ENCODE data around the gene DAAM1. TPM values are rescaled to one million over a fixed set of nuclear protein-coding genes. Genes with fewer than 3 reads are reported as not detected.

Gene DAAM1
- total and polyA plus RNA-seq, 8 donors: 6.2 to 26.7 (median 16.0) TPM

DNA sequence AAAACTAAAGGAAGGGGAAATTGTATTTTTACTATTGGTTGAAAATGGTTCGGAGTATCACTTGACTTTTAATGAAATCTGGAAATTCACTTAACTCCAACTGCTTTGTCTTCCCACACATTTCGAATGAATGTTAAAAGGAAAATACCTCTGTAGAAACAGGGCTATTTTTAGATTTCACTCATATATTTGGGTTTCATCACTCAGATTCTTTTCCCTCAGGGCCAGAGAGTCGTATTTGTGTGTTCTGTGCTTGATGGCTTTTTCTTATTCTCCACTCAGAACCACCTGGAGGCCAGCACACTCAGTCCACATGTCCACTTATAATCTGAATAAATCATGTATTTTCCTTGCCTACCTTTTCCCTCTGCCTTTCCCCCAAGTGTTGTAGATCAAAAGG, 40.0 kb downstream of the DAAM1 start:
- FAIRE-seq (no peak), DNase-seq (no peak), ATAC-seq (no peak)
- 84% methylated on average over 3 of the region's 3 CpGs for WGBS, 2 donors
- intact Hi-C loops (cut with DNase I): no loop called here
- no peaks in the 10 kb centered on the region for H3K9me3 ChIP-seq
- H3K36me3 ChIP-seq: no peaks in the 10 kb centered on the region
- H3K4me1 ChIP-seq: peaks cover 0 to 4% (median 0%) of the 10 kb centered on the region in 3 donors
- H3K27me3 ChIP-seq: no peaks in the 10 kb centered on the region
- TF ChIP-seq, protein P1, sequence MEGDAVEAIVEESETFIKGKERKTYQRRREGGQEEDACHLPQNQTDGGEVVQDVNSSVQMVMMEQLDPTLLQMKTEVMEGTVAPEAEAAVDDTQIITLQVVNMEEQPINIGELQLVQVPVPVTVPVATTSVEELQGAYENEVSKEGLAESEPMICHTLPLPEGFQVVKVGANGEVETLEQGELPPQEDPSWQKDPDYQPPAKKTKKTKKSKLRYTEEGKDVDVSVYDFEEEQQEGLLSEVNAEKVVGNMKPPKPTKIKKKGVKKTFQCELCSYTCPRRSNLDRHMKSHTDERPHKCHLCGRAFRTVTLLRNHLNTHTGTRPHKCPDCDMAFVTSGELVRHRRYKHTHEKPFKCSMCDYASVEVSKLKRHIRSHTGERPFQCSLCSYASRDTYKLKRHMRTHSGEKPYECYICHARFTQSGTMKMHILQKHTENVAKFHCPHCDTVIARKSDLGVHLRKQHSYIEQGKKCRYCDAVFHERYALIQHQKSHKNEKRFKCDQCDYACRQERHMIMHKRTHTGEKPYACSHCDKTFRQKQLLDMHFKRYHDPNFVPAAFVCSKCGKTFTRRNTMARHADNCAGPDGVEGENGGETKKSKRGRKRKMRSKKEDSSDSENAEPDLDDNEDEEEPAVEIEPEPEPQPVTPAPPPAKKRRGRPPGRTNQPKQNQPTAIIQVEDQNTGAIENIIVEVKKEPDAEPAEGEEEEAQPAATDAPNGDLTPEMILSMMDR (IDR thresholded peaks at IDR 0.05): no peak
- H3K4me3 ChIP-seq: no peak overlapping the region
- no peak overlapping the region for H3K27ac ChIP-seq

DNA sequence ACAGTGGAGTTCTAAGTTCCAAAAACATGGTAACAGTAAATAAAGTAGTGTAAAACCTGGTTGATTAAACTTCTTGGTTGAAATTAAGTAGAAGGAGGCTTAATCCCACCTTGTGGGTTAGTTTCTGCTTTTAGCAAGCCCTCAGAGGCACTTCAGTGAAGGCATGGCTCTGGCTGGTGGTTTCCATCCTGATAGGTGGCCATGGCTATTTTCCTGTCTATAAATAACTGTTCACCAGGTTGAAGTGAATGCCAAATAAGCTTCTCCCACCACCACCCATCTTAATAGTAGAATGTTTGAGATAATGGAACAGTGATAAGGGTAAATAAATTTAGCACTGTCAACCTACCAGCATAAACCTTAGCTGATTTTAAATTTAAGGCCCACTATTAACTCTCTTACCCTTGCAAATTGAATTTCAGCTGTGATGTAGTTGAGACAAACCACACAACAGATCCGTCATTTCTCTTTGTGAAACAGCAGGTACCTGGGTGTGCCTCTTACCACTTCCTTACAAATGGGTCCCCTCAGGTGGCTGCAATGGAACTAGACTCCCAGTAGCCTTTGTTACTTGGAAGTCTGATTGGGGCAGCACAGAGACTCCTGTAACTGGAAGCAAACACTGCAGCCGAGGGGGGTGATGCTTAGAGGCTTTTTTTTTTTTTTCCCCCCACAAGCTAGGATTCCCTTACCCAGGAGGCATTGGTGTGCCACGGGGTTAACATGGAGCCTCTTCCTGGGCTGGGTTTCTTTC, 41.4 kb downstream of the DAAM1 start:
- ATAC-seq (no peak), FAIRE-seq (no peak), DNase-seq (no peak)
- H3K4me3 ChIP-seq: no peak overlapping the region
- H3K36me3 ChIP-seq: no peaks in the 10 kb centered on the region
- H3K4me1 ChIP-seq: peaks cover 0 to 4% (median 0%) of the 10 kb centered on the region in 3 donors
- H3K27ac ChIP-seq: no peak overlapping the region
- TF ChIP-seq, protein P1 (IDR thresholded peaks at IDR 0.05): no peak
- H3K9me3 ChIP-seq: no peaks in the 10 kb centered on the region
- H3K27me3 ChIP-seq: no peaks in the 10 kb centered on the region
- WGBS, 2 donors: 89 to 95% methylated on average over 3 of the region's 3 CpGs
- intact Hi-C loops (cut with DNase I): no loop called here

DNA sequence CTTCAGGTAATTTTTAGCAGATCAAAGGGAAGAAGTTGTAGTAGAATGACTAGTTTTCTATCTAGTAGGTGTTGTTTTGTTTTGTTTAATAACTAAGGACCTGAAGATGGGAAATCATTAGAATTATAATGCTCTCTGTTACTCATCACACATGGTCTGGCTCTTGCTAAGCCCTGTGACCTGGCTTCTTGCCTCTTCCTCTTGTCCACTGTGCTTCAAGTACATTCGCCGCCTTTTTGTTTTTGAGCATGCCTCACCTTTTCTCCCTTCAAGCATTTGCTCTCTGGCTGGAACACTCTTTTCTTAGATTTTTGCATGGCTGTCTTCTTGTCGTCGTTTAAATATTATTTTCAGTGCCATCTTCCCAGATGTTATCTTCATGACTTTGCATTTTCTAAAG, 47.7 kb downstream of the DAAM1 start:
- TF ChIP-seq, protein P1 (IDR thresholded peaks at IDR 0.05): no peak

DNA sequence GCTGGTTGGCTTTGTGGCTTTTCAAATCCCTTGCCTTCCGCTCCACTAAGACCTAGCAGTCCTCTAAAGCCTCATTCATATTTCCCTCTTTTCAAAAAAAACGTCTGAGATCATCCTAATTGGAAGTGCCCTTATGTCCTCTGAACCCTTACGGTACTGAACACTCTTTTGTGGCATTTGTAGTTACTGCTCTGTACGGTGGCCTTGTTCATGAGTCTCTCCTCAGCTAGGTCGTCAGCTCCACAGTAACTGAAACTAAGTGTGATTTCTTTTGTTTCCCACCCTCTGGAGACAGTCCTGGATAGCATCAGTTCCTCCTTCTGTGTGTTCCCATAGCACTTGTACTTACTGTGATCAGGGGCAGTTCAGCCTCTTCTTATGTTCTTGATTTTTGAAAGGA, 49.7 kb downstream of the DAAM1 start:
- H3K27me3 ChIP-seq: no peaks in the 10 kb centered on the region
- no peak for DNase-seq
- H3K36me3 ChIP-seq: no peaks in the 10 kb centered on the region
- no peaks in the 10 kb centered on the region for H3K9me3 ChIP-seq
- no peak for ATAC-seq
- WGBS, 2 donors: 79% methylated on average over 5 of the region's 5 CpGs
- no peak for FAIRE-seq
- no peak overlapping the region for H3K27ac ChIP-seq
- H3K4me3 ChIP-seq: no peak overlapping the region
- intact Hi-C loops (cut with DNase I): no loop called here
- H3K4me1 ChIP-seq: no peaks in the 10 kb centered on the region
- TF ChIP-seq, protein P1 (IDR thresholded peaks at IDR 0.05): no peak

More for the DNA sequence above, 47.7 kb downstream of the DAAM1 start:
- no peak for FAIRE-seq
- Histone ChIP-seq H3K27ac (no peak overlapping the region), H3K9me3 (no peaks in the 10 kb centered on the region), H3K4me3 (no peak overlapping the region), H3K36me3 (no peaks in the 10 kb centered on the region), H3K27me3 (no peaks in the 10 kb centered on the region), H3K4me1 (no peaks in the 10 kb centered on the region)
- intact Hi-C loops (cut with DNase I): no loop called here
- no peak for ATAC-seq
- WGBS, 2 donors: 87 to 91% methylated on average over 4 of the region's 4 CpGs
- no peak for DNase-seq

DNA sequence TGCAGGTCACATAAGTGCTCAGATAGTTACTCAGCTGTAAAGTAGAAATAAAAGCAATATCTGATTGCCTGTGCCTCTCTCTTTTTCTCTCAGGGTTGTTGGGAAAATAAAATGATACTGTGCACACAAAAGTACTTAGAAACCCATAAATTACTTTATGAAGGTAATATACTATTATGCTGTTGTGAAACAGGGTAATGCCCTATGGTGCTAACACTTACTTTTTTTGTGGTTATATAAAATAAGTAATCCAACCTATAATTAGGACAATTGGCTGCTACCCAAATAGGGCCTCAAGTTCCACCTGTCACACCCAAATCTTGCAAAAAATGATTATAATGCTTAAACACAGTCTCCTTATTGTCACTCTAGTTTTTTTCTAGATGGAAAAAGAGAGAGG, 50.6 kb downstream of the DAAM1 start:
- TF ChIP-seq, protein P1 (IDR thresholded peaks at IDR 0.05): no peak
- Histone ChIP-seq H3K9me3 (no peaks in the 10 kb centered on the region), H3K36me3 (no peaks in the 10 kb centered on the region), H3K27me3 (no peaks in the 10 kb centered on the region), H3K4me1 (no peaks in the 10 kb centered on the region), H3K27ac (no peak overlapping the region), H3K4me3 (no peak overlapping the region)
- ATAC-seq (no peak), FAIRE-seq (no peak), DNase-seq (no peak)
- intact Hi-C loops (cut with DNase I): no loop called here
